Small intestine (tissue), 7 donors: Measurements from ENCODE around the gene PRKAG2. TPM values are rescaled to one million over a fixed set of nuclear protein-coding genes. Genes with fewer than 3 reads are reported as not detected.

Experiments used
- DNase-seq, 2 donors: peaks; one replicate each; pipeline versions ENCODE4 v3.0.0 to v3.0.0-alpha.2; 2013
- FAIRE-seq: peaks from 2 replicates; lab custom pipeline; 2012; peaks lifted over from hg19 to GRCh38; lab: Jason Lieb, UNC
- H3K27ac ChIP-seq, 3 donors: one replicate each; pipeline ENCODE4 v1.5.1; 2013; ENCODE audit warnings: low read length in 2 of 3, mild to moderate bottlenecking in 2 of 3, control low read depth in 1 of 3, inconsistent platforms in 1 of 3, low read depth in 1 of 3, moderate library complexity in 1 of 3
- H3K27me3 ChIP-seq, 3 donors: one replicate each; pipeline ENCODE4 v1.6.1; 2013; ENCODE audit warnings: low read length in 3 of 3, inconsistent platforms in 1 of 3; ENCODE audit not compliant: control insufficient read depth in 3 of 3, insufficient read depth in 3 of 3
- H3K36me3 ChIP-seq, 3 donors: one replicate each; pipeline ENCODE4 v1.6.1; 2013; ENCODE audit warnings: low read length in 3 of 3, inconsistent platforms in 1 of 3, low read depth in 1 of 3, mild to moderate bottlenecking in 1 of 3, moderate library complexity in 1 of 3; ENCODE audit not compliant: control insufficient read depth in 3 of 3, insufficient read depth in 2 of 3
- H3K4me1 ChIP-seq, 3 donors: one replicate each; pipeline ENCODE4 v1.6.1; 2013; ENCODE audit warnings: low read length in 2 of 3, inconsistent platforms in 1 of 3, low read depth in 1 of 3, mild to moderate bottlenecking in 1 of 3, moderate library complexity in 1 of 3; ENCODE audit not compliant: control insufficient read depth in 3 of 3, insufficient read depth in 2 of 3
- H3K4me3 ChIP-seq, 3 donors: one replicate each; pipeline ENCODE4 v1.5.1; 2013; ENCODE audit warnings: low read length in 3 of 3, control low read depth in 1 of 3, inconsistent platforms in 1 of 3, low read depth in 1 of 3, mild to moderate bottlenecking in 1 of 3, moderate library complexity in 1 of 3
- H3K9me3 ChIP-seq, 2 donors: one replicate each; pipeline ENCODE4 v1.6.1; 2013; ENCODE audit warnings: low read depth in 1 of 2, low read length in 1 of 2; ENCODE audit not compliant: control insufficient read depth in 2 of 2, insufficient read depth in 1 of 2
- WGBS, 3 donors: extraction: QIAGEN DNeasy Blood & Tissue Kit; methylation state at CpG; one replicate each; pipeline ENCODE4 v1.1.7; 2013; 5-methylcytosine and 5-hydroxymethylcytosine counted together
- polyA plus RNA-seq, 4 donors: library from polyadenylated mRNA; stranded (reverse) in 3 of 4; unstranded in 1 of 4; fragments of 200-250 nt in 3 of 4; fragments of 120-200 nt in 1 of 4; gene quantifications; one replicate each; pipeline versions ENCODE4 v1.2.1 to v1.2.3, GENCODE V29; 2013
- donor health status: healthy with polysubstance abuse.
- donor health status: control.
- donor health status: control.
- donor health status: Bipolar disorder and iron deficiency.
- donor health status: healthy.

Gene PRKAG2
- polyA plus RNA-seq, 4 donors, result 26.3 to 57.9 (median 49.4) TPM

GRCh38 chr7:151689196-151689971 is 187.5 kb downstream of the PRKAG2 start:
- H3K27ac ChIP-seq, result no peak overlapping the region
- no peaks in the 10 kb centered on the region for H3K9me3 ChIP-seq
- DNase-seq (peak in 1 of 2 donors; percentile 62), FAIRE-seq (no peak)
- no peaks in the 10 kb centered on the region for H3K27me3 ChIP-seq
- peaks cover 0 to 38% (median 0%) of the 10 kb centered on the region in 3 donors for H3K36me3 ChIP-seq
- H3K4me1 ChIP-seq, result peaks cover 4 to 45% (median 7%) of the 10 kb centered on the region in 3 donors
- 56 to 84% (median 60%) methylated on average over 19 to 22 of the region's 22 CpGs for WGBS, 3 donors
- no peak overlapping the region for H3K4me3 ChIP-seq

DNA sequence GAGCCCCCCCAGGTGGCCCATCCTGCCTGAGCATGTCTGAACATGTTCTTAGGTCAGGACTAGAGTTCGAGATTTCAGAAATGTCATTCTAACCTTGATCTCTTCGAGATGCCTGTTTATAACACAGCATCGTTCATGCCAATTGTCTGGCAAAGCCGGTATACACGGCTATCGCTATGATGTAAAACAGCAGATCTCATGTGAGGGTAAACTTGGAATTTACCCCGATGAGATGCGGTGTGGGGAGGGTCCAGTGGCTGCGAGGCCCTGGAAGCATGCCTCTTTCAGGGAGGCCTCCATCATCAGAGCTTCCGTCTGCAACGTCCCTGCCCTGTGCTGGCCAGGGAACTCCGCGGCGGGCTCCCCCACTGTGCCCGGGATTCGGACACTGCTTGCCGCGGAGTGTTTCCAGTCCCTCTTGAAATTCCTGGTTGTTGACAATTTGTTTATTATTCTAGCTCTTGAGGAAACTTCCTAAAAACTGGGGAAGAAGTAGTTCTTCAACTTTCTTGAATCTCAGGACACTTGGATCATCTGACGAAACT is 188.6 kb downstream of the PRKAG2 start:
- Histone ChIP-seq H3K27ac (peak overlapping the region; percentile 12 to 76 (median 66)), H3K27me3 (no peaks in the 10 kb centered on the region)

DNA sequence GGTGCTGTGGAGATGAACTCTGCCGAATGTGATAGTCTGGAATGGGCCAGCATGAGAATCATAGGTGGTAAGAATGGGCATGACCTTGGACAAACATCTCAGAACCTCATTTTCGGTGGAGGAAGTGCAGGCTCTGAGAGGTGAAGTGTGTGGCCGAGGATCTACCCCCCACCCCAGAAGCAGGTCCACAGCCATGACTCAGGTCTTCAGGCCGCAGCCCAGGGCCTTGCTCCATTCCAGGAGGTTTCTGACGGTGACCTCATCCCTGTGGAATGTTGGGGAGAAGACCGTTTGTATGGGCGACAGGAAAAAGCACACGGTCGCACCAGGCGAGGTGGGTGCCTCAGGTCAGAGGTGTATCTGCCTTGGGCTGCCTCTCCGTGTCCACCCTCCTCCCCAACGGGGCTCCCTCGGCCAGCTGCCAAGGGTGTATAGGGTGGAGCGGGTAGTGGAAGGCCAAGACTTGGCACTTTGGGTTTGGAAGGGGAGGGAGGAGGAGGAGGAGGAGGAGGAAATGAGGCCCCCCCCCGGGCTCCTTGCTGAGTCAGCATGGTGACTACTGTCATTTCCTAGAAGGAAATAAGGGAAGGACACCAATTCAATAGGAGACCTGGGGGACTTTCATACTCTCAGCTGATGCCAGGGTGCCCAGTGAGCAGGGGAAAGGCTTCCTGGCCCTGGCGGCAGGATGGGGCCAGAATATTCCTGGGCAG is 189.2 kb downstream of the PRKAG2 start:
- peaks cover 2 to 30% (median 7%) of the 10 kb centered on the region in 3 donors for H3K4me1 ChIP-seq
- FAIRE-seq (no peak), DNase-seq (peak; percentile 86 to 90)
- 33 to 48% (median 40%) methylated on average over 16 of the region's 16 CpGs for WGBS, 3 donors
- H3K27ac ChIP-seq, result peak overlapping the region; percentile 52 to 76 (median 66)
- H3K27me3 ChIP-seq, result no peaks in the 10 kb centered on the region
- H3K9me3 ChIP-seq, result no peaks in the 10 kb centered on the region
- no peak overlapping the region for H3K4me3 ChIP-seq
- H3K36me3 ChIP-seq, result peaks cover 0 to 44% (median 0%) of the 10 kb centered on the region in 3 donors

More for the DNA sequence above, 188.6 kb downstream of the PRKAG2 start:
- WGBS, 3 donors, result 85 to 95% (median 86%) methylated on average over 19 of the region's 19 CpGs
- Histone ChIP-seq H3K4me3 (no peak overlapping the region), H3K36me3 (peaks cover 0 to 43% (median 0%) of the 10 kb centered on the region in 3 donors), H3K4me1 (peaks cover 3 to 36% (median 7%) of the 10 kb centered on the region in 3 donors), H3K9me3 (no peaks in the 10 kb centered on the region)
- FAIRE-seq (no peak), DNase-seq (no peak)

- Histone ChIP-seq H3K27me3 (no peaks in the 10 kb centered on the region), H3K9me3 (no peaks in the 10 kb centered on the region), H3K36me3 (peaks cover 0 to 49% (median 0%) of the 10 kb centered on the region in 3 donors), H3K4me3 (no peak overlapping the region), H3K4me1 (peaks cover 2 to 25% (median 7%) of the 10 kb centered on the region in 3 donors), H3K27ac (peak overlapping the region; percentile 5 to 76 (median 66))
- WGBS, 3 donors, result 72 to 85% (median 79%) methylated on average over 2 of the region's 2 CpGs
- DNase-seq, result no peak
- no peak for FAIRE-seq
Measured at GRCh38 chr7:151686826-151687225, 190.1 kb downstream of the PRKAG2 start.

GRCh38 chr7:151686016-151686766 is 190.7 kb downstream of the PRKAG2 start:
- peaks cover 0 to 52% (median 0%) of the 10 kb centered on the region in 3 donors for H3K36me3 ChIP-seq
- H3K4me1 ChIP-seq, result peaks cover 2 to 25% (median 7%) of the 10 kb centered on the region in 3 donors
- no peaks in the 10 kb centered on the region for H3K27me3 ChIP-seq
- 61 to 77% (median 65%) methylated on average over 13 of the region's 13 CpGs for WGBS, 3 donors
- H3K4me3 ChIP-seq, result no peak overlapping the region
- FAIRE-seq, result no peak
- no peaks in the 10 kb centered on the region for H3K9me3 ChIP-seq
- H3K27ac ChIP-seq, result peak overlapping the region in 2 of 3 donors; percentile 5 to 76
- peak; percentile 59 to 67 for DNase-seq

DNA sequence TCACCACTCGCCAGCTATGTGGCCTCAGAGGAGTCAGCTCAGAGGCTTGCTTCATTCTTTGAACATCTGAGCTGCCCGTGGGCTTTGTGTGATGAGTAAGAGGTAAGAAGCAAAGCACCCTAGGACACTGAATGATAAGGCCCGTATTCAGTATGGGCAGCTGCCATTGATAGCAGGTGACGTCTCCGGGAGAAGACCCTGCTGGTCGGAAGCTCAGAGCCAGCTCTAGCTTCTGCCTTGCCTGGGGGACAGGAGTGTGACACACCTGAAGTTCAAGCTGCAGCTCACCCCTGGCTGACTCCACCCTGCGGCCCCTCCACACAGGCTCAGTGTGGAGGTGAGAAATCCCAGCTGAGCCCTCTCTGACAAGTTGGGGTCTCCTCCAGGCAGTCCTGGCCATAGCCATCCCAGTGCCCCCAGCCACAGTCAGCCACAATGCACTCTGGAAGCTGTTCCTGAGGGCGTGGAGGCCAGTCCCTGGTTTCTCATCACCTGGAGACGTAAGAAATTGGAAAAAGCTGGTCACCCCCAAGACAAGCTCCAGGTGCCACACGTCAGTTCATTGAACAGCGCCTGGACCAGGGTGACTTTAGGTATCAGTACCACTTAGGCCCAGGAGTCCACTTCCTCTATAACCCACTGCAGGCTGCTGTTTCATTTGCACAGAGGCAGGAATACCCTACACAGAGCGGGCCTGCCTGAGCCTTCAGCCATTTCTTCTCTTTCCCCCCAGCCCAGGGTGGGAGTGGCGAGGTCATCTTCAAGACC is 192.3 kb downstream of the PRKAG2 start:
- DNase-seq (no peak), FAIRE-seq (no peak)
- 88 to 93% (median 92%) methylated on average over 13 of the region's 13 CpGs for WGBS, 3 donors
- Histone ChIP-seq H3K27ac (no peak overlapping the region), H3K4me1 (peaks cover 2 to 25% (median 7%) of the 10 kb centered on the region in 3 donors), H3K36me3 (peaks cover 0 to 60% (median 0%) of the 10 kb centered on the region in 3 donors), H3K4me3 (no peak overlapping the region), H3K27me3 (no peaks in the 10 kb centered on the region), H3K9me3 (no peaks in the 10 kb centered on the region)

- FAIRE-seq (no peak), DNase-seq (no peak)
- 90 to 96% (median 95%) methylated on average over 18 of the region's 18 CpGs for WGBS, 3 donors
- H3K27ac ChIP-seq, result no peak overlapping the region
- peaks cover 0 to 60% (median 0%) of the 10 kb centered on the region in 3 donors for H3K36me3 ChIP-seq
- peaks cover 2 to 25% (median 7%) of the 10 kb centered on the region in 3 donors for H3K4me1 ChIP-seq
- no peak overlapping the region for H3K4me3 ChIP-seq
- H3K27me3 ChIP-seq, result no peaks in the 10 kb centered on the region
- H3K9me3 ChIP-seq, result no peaks in the 10 kb centered on the region
Measured at GRCh38 chr7:151683615-151684407, 193.1 kb downstream of the PRKAG2 start.
